ENCODE results near the gene BSDC1.

Gene BSDC1

DNA sequence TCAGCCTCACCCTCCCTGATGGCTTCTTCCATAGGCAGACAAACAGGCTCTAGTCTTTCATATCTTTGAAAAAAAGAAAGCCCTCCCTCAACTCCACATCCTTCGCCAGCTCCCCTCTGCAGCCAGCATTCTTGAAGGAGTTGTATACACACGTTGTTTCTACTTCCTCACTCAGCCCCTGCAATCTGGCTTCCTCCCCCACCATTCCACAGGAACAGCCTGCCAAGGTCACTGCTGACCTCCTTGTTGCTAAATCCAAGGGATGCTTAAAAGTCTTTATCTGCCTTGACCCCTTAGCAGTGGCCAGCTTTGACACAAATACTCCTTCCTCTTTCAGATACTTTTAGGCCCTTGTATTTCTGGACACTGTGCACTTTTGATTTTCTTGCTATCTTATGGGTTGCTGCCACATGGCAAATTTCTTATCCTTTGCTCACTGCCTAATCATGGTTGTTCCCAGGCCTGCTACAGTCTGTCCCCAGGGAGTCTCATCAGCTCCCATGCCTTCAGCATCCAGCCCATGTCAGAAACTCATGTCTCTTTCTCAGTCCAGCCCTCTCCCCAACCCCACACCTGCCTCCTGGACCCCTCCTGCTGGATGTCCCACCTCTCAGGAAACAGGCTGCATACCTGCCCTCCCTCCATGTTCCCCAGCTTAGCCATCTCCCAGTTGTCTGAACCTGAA, 40.2 kb downstream of the BSDC1 start:
- Histone ChIP-seq H3K9ac (ENCODE audit: low read depth, low read length) (no peak overlapping the region), H3K9me3 (ENCODE audit: control insufficient read depth, insufficient read depth, low read length) (peaks cover 5% of the 10 kb centered on the region), H3K4me1 (ENCODE audit: control insufficient read depth, insufficient read depth, low read length) (peaks cover 14% of the 10 kb centered on the region; the same call in 1 of the 2 replicates), H3K27me3 (ENCODE audit: control insufficient read depth, insufficient read depth, low read length) (peaks cover 10% of the 10 kb centered on the region), H3K36me3 (ENCODE audit: control insufficient read depth, insufficient read depth, low read length) (no peaks in the 10 kb centered on the region), H3K27ac (ENCODE audit: low read depth, low read length) (no peak overlapping the region), H3K4me3 (ENCODE audit: low read depth, low read length) (no peak overlapping the region)

- Histone ChIP-seq H3K4me3 (ENCODE audit: low read depth, low read length) (no peak overlapping the region), H3K36me3 (ENCODE audit: control insufficient read depth, insufficient read depth, low read length) (no peaks in the 10 kb centered on the region), H3K27me3 (ENCODE audit: control insufficient read depth, insufficient read depth, low read length) (peaks cover 10% of the 10 kb centered on the region), H3K27ac (ENCODE audit: low read depth, low read length) (no peak overlapping the region), H3K4me1 (ENCODE audit: control insufficient read depth, insufficient read depth, low read length) (peaks cover 14% of the 10 kb centered on the region; the same call in 1 of the 2 replicates), H3K9ac (ENCODE audit: low read depth, low read length) (no peak overlapping the region), H3K9me3 (ENCODE audit: control insufficient read depth, insufficient read depth, low read length) (peaks cover 5% of the 10 kb centered on the region)
These were observed 40.8 kb downstream of the BSDC1 start for GRCh38 chr1:32353431-32353830.

GRCh38 chr1:32352831-32353383, 41.3 kb downstream of the BSDC1 start:
- Histone ChIP-seq H3K9me3 (ENCODE audit: control insufficient read depth, insufficient read depth, low read length) (peaks cover 5% of the 10 kb centered on the region), H3K27ac (ENCODE audit: low read depth, low read length) (no peak overlapping the region), H3K4me3 (ENCODE audit: low read depth, low read length) (no peak overlapping the region), H3K9ac (ENCODE audit: low read depth, low read length) (no peak overlapping the region), H3K4me1 (ENCODE audit: control insufficient read depth, insufficient read depth, low read length) (peaks cover 14% of the 10 kb centered on the region; the same call in 1 of the 2 replicates), H3K36me3 (ENCODE audit: control insufficient read depth, insufficient read depth, low read length) (no peaks in the 10 kb centered on the region), H3K27me3 (ENCODE audit: control insufficient read depth, insufficient read depth, low read length) (peaks cover 10% of the 10 kb centered on the region)

GRCh38 chr1:32352239-32352745, 41.9 kb downstream of the BSDC1 start:
- Histone ChIP-seq H3K4me1 (ENCODE audit: control insufficient read depth, insufficient read depth, low read length) (peaks cover 14% of the 10 kb centered on the region; the same call in 1 of the 2 replicates), H3K27me3 (ENCODE audit: control insufficient read depth, insufficient read depth, low read length) (peaks cover 10% of the 10 kb centered on the region), H3K4me3 (ENCODE audit: low read depth, low read length) (peak overlapping the region; percentile 73), H3K27ac (ENCODE audit: low read depth, low read length) (peak overlapping the region; percentile 78), H3K9me3 (ENCODE audit: control insufficient read depth, insufficient read depth, low read length) (peaks cover 5% of the 10 kb centered on the region), H3K9ac (ENCODE audit: low read depth, low read length) (no peak overlapping the region; the same call in 1 of the 2 replicates), H3K36me3 (ENCODE audit: control insufficient read depth, insufficient read depth, low read length) (no peaks in the 10 kb centered on the region)

GRCh38 chr1:32351399-32352238, 42.6 kb downstream of the BSDC1 start:
- Histone ChIP-seq H3K27ac (ENCODE audit: low read depth, low read length) (peak overlapping the region; percentile 87), H3K4me3 (ENCODE audit: low read depth, low read length) (peak overlapping the region; percentile 90), H3K9ac (ENCODE audit: low read depth, low read length) (peak overlapping the region; percentile 58; the same call in 1 of the 2 replicates), H3K4me1 (ENCODE audit: control insufficient read depth, insufficient read depth, low read length) (peaks cover 14% of the 10 kb centered on the region; the same call in 1 of the 2 replicates), H3K27me3 (ENCODE audit: control insufficient read depth, insufficient read depth, low read length) (peaks cover 10% of the 10 kb centered on the region), H3K36me3 (ENCODE audit: control insufficient read depth, insufficient read depth, low read length) (no peaks in the 10 kb centered on the region), H3K9me3 (ENCODE audit: control insufficient read depth, insufficient read depth, low read length) (peaks cover 5% of the 10 kb centered on the region)

GRCh38 chr1:32350785-32351398, 43.3 kb downstream of the BSDC1 start:
- peak overlapping the region; percentile 87 for H3K27ac ChIP-seq (ENCODE audit: low read depth, low read length)
- no peaks in the 10 kb centered on the region for H3K36me3 ChIP-seq (ENCODE audit: control insufficient read depth, insufficient read depth, low read length)
- peaks cover 10% of the 10 kb centered on the region for H3K27me3 ChIP-seq (ENCODE audit: control insufficient read depth, insufficient read depth, low read length)
- peak overlapping the region; percentile 58; the same call in 1 of the 2 replicates for H3K9ac ChIP-seq (ENCODE audit: low read depth, low read length)
- H3K4me1 ChIP-seq (ENCODE audit: control insufficient read depth, insufficient read depth, low read length) = peaks cover 14% of the 10 kb centered on the region; the same call in 1 of the 2 replicates
- H3K9me3 ChIP-seq (ENCODE audit: control insufficient read depth, insufficient read depth, low read length) = peaks cover 5% of the 10 kb centered on the region
- peak overlapping the region; percentile 90 for H3K4me3 ChIP-seq (ENCODE audit: low read depth, low read length)

DNA sequence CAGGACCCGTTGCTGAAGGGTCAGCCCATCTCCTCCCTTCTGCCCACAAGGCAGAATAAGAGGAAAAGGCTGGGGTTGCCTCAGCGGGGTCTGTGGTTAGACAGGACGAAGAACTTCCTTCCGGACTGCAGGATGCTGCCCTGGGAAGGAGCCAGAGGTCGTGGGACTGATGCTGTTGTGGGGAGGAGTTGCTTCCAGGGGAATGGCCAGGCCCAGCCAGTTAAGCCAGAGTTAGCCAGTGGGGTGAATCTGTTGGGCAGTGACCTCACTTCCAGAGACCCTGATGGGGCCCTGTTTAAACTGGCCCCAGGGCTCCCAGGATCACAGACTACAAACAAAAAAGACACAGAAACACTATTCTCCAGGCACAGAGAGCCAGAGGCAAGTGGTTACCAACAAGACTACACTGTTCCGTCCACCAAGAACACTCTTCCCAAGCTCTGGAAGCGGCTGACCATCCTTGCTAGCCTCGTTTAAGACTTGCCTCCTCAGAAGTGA, 45.0 kb downstream of the BSDC1 start:
- Histone ChIP-seq H3K9ac (ENCODE audit: low read depth, low read length) (no peak overlapping the region), H3K27ac (ENCODE audit: low read depth, low read length) (no peak overlapping the region), H3K27me3 (ENCODE audit: control insufficient read depth, insufficient read depth, low read length) (peaks cover 10% of the 10 kb centered on the region), H3K4me3 (ENCODE audit: low read depth, low read length) (no peak overlapping the region), H3K4me1 (ENCODE audit: control insufficient read depth, insufficient read depth, low read length) (peaks cover 14% of the 10 kb centered on the region; the same call in 1 of the 2 replicates), H3K36me3 (ENCODE audit: control insufficient read depth, insufficient read depth, low read length) (no peaks in the 10 kb centered on the region), H3K9me3 (ENCODE audit: control insufficient read depth, insufficient read depth, low read length) (peaks cover 5% of the 10 kb centered on the region)

GRCh38 chr1:32346532-32347157, 47.6 kb downstream of the BSDC1 start:
- H3K27ac ChIP-seq (ENCODE audit: low read depth, low read length) = no peak overlapping the region
- H3K9me3 ChIP-seq (ENCODE audit: control insufficient read depth, insufficient read depth, low read length) = peaks cover 5% of the 10 kb centered on the region
- H3K36me3 ChIP-seq (ENCODE audit: control insufficient read depth, insufficient read depth, low read length) = no peaks in the 10 kb centered on the region
- no peak overlapping the region for H3K9ac ChIP-seq (ENCODE audit: low read depth, low read length)
- H3K27me3 ChIP-seq (ENCODE audit: control insufficient read depth, insufficient read depth, low read length) = peaks cover 10% of the 10 kb centered on the region
- H3K4me3 ChIP-seq (ENCODE audit: low read depth, low read length) = no peak overlapping the region
- H3K4me1 ChIP-seq (ENCODE audit: control insufficient read depth, insufficient read depth, low read length) = no peaks in the 10 kb centered on the region

- Histone ChIP-seq H3K27ac (ENCODE audit: low read depth, low read length) (no peak overlapping the region), H3K9me3 (ENCODE audit: control insufficient read depth, insufficient read depth, low read length) (peaks cover under 1% of the 10 kb centered on the region; the same call in 1 of the 2 replicates), H3K4me1 (ENCODE audit: control insufficient read depth, insufficient read depth, low read length) (no peaks in the 10 kb centered on the region), H3K27me3 (ENCODE audit: control insufficient read depth, insufficient read depth, low read length) (peaks cover 6% of the 10 kb centered on the region), H3K9ac (ENCODE audit: low read depth, low read length) (no peak overlapping the region), H3K36me3 (ENCODE audit: control insufficient read depth, insufficient read depth, low read length) (no peaks in the 10 kb centered on the region), H3K4me3 (ENCODE audit: low read depth, low read length) (no peak overlapping the region)
These were observed 48.9 kb downstream of the BSDC1 start for GRCh38 chr1:32345289-32345827.

- Histone ChIP-seq H3K4me3 (ENCODE audit: low read depth, low read length) (no peak overlapping the region), H3K9me3 (ENCODE audit: control insufficient read depth, insufficient read depth, low read length) (no peaks in the 10 kb centered on the region), H3K4me1 (ENCODE audit: control insufficient read depth, insufficient read depth, low read length) (peaks cover 1% of the 10 kb centered on the region; the same call in 1 of the 2 replicates), H3K36me3 (ENCODE audit: control insufficient read depth, insufficient read depth, low read length) (no peaks in the 10 kb centered on the region), H3K27me3 (ENCODE audit: control insufficient read depth, insufficient read depth, low read length) (no peaks in the 10 kb centered on the region), H3K27ac (ENCODE audit: low read depth, low read length) (no peak overlapping the region), H3K9ac (ENCODE audit: low read depth, low read length) (no peak overlapping the region)
These were observed 51.5 kb downstream of the BSDC1 start for GRCh38 chr1:32342704-32343103.

Measured in HUES48 (cell line).